HepG2 (cell line): ENCODE measurements around the gene FAM118B.

Experiments
- BRCA1 ChIP-seq: sonication (generic); formaldehyde crosslinking; IDR thresholded peaks from 2 replicates; pipeline ENCODE4 v1.4.0; 2020; ENCODE audit warnings: missing genetic modification reagents
- ZBTB21 ChIP-seq: sonication (generic); formaldehyde crosslinking; IDR thresholded peaks from 2 replicates; pipeline ENCODE4 v1.4.0; 2020; ENCODE audit warnings: missing genetic modification reagents

- TF ChIP-seq ZBTB21 (CRISPR knock-in tag) (no peak), BRCA1 (CRISPR knock-in tag) (no peak)
Observed at GRCh38 chr11:126210871-126211235, 729 bp upstream of the FAM118B start.
